Stimulated activated CD4-positive, alpha-beta T cell treated with anti-CD3 and anti-CD28 coated beads, Interleukin-15, amount 100 ng/mL, for 1 hour (primary cell): Measurements from ENCODE around the gene CLK3.
A peak's percentile ranks its signal among the peaks of the same experiment; 100 is the strongest.

Experiments
- DNase-seq, 2 donors: peaks; one replicate each; pipeline ENCODE4 v3.0.0-alpha.2; 2020; ENCODE audit warnings: low read depth in 1 of 2, low spot score in 1 of 2

The CLK3 gene

DNA sequence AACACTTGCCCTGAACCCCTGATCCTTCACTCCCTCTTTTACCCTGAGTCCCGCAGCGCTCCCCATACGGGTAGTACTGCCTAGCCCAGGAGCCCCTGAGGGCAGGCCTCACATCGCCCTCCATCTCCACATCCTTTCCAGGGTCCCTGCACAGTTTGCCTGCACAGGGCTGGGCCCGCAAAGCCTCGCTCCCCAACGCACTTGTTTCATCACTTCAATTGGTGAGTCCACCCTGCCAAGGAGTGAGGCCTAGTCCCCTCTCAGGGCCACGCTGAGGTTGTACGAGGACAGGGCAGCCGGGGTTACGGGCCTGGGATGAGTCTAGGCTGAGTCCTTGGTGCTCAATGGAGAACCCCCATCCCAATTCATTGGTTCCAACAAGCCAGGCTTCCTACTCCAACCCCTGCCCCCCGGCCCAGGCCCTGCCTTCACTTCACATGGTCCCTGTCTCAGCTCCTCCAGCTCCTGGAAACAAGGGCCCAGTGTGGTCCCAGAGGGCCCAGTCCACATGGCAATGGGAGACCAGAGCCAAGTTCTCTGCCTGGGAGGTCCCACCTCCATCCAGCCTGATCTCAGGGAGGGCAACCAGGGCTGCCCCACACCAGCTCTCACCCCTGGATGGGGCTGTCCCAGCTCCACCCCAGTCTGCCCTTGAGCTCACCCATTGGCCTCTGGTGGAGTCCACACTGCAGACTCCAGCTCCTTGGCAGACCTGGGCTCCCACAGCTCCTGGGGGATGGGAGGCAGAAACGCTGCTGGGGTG, 12.4 kb upstream of the CLK3 start:
- no peak for DNase-seq

DNA sequence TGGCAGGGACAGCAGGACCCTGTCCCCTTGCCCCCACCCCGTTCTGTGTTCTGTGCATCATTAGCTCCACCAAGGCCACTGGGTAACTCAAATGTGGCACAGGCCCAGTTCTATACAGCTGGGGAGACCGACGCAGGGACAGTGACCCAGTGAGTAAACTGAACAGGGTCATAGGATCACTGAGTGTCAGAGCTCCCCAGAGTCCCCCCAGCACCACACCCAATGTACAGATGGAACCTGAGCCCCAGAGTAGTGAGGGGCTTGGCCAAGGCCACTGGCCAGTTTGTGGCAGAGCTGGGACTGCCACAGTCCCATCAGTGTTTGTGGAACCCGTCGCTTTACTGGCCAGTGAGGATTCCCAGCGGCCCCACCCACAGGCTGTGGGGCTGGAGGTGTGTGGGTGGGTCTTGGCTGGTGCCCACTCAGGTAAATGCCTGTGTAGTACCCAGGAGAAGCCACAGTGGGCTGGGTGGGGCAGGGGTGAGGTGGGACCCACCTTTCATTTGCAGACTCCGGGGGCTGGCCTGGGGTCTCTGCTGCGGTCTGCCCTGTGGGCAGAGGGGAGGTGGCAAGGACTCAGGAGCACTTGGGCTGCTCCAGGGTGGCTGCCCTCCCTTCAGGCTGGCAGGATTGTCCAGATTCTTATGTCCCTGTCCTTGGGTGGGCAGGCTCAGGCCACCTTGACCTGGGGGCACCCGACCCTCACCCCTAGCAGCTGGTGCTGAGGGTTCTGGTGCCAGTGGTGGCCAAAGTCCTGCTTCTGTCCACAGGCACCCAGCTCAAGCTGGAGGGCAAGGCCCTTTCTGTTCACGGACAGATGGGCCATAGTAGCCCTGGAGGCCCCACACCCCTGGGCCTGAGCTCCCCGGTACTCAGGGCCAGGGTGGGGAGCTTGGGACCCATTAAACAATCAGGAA, 11.6 kb upstream of the CLK3 start:
- DNase-seq, result no peak

- DNase-seq, result no peak
Measured at GRCh38 chr15:74604983-74605794, 10.4 kb upstream of the CLK3 start.

- DNase-seq, result no peak
Measured at GRCh38 chr15:74605795-74606150, 9.9 kb upstream of the CLK3 start.

GRCh38 chr15:74608786-74609185, 6.8 kb upstream of the CLK3 start:
- no peak for DNase-seq

DNA sequence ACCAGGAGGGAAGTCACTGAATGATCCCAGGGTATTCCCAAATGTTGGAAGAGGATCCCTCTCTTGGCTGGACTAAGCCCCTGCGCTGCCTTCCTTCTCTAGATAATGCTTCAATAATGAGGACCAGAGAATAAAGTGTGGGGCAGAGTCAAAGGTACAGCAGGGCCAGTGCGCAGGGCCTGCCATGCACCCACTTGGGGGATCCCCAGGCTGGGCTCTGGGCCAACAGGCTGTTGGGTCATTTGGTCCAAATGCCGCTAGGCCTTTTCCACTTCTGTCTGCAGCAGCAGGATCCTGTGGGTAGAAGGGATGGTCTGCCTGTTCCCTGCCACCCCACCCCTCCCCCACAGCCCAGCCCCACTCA, 5.7 kb upstream of the CLK3 start:
- no peak for DNase-seq

DNA sequence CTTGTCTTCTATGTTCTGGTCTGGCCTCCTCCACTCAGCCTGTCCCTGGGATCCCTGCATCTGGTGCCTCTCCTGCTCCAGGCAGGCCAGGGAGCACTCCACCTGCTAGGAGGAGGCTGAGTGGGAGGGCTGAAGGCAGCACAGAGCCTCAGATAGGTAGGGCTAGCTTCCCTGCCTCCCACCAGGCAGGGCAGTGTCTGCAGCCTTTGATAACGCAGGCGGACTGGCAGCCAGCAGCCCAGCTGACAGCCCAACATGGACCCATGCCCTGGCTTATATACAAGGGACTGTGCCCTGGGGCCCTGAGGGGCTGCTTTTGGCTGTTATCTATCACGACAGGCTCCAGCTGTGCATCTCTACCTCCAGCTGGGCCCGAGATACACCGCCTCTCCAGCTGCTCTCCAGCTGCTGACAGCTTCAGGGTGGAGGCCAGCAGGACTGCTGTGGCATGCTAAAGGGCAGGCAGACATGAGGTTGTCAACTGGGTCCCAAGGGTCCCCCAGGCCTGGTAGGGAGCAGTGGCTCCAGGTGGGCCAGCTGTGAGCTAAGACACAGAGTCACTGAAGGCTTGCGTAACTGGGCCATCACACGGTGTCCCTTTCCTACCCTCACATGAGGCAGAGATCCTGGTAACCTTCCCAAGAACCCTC, 5.2 kb upstream of the CLK3 start:
- no peak for DNase-seq

GRCh38 chr15:74611341-74611740, 4.3 kb upstream of the CLK3 start:
- no peak for DNase-seq

- no peak for DNase-seq
Measured at GRCh38 chr15:74611834-74612233, 3.8 kb upstream of the CLK3 start.

- no peak for DNase-seq
Measured at GRCh38 chr15:74612677-74613076, 3.0 kb upstream of the CLK3 start.

- DNase-seq, result no peak
Measured at GRCh38 chr15:74613089-74613952, 2.3 kb upstream of the CLK3 start.

DNA sequence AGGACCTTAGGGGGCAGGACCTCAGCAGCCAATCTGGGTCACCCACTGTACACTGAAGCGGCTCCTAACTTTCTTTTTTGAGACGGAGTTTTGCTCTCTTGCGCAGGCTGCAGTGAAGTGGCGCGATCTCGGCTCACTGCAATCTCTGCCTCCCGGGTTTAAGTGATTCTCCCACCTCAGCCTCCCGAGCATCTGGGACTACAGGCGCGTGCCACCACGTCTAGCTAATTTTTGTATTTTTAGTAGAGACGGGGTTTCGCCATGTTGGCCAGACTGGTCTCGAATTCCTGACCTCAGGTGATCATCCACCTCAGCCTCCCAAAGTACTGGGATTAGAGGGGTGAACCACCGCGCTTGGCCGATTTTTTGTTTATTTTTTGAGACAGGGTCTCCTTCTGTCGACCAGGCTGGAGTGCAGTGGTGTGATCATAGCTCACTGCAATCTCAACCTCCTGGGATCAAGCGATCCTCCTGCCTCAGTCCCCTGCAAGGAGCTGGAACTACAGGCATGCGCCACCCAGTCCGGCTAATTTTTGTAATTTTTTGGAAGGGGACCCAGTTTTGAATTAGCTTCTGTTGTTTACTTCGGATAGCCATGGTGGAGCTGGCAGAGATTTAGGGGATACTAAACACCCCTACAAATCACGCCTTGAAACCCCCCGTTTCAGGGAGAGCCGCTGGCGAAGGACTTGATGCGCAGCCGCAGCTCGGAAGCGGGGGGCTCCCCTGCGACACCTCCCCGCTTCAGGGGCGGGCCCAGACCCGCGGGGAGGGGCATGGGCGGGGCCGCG, 1.5 kb upstream of the CLK3 start:
- DNase-seq, result no peak

- peak; percentile 86 to 88 for DNase-seq
Measured at GRCh38 chr15:74614744-74615507, 710 bp upstream of the CLK3 start.

DNA sequence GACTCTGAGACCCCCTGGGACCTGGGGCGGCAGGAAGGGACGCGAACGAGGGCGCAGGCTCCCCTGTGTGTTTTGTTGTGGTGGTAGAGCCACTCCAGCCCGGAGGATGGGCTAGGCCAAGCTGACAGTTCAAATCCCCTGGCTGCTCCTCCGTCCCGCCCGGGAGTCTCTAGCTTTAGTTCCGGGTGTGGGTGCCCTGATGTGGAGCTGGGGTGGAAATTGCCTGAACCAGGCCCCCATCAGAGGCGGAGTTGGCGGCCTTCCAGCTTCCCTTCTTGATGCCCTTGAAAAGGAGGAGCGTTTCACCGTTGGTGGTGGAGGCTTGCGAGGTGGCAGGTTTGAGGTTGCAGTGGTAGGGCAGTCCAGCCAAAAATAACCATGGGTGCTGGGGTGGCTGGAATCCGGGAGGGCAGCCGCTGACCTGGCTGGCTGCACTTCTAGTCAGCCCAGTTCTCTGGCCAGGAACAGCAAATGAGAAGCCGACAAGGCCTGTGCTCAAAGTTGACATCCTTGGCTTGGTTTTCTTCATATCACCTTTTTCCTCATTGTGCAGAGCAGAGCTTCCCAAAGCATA, 817 bp downstream of the CLK3 start:
- DNase-seq, result peak; percentile 40 to 47

- no peak for DNase-seq
Measured at GRCh38 chr15:74616996-74617395, 1.4 kb downstream of the CLK3 start.

DNA sequence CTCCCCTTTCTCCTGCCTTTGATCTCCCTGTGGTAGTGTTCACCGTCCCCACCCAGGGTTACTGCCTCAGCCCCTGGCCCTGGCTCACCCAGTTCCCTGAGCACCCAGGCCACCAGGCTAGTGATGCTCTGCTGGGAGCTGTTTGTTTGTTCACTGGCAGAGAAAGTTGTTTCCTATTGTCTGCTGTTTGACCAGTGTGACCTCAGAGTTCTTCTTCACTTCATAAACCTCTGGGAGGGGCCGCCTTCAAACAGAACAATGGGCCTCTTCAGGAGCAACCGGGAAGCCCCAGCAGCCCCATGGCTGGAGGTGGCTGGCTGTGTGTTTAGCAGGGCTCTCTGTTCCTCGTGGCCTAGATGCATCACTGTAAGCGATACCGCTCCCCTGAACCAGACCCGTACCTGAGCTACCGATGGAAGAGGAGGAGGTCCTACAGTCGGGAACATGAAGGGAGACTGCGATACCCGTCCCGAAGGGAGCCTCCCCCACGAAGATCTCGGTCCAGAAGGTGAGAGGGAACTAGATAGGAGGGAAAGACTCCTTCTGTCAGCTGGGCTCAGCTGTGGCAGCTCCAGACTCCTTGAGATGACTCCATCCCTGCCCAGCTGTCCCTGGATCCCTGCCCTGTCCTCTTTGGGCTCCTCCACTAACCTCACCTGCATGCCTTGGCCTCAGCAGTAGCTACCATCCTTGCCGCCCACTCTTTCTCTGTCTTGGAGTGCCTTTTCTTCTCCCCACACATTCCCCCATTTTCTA, 3.4 kb downstream of the CLK3 start:
- DNase-seq, result no peak

DNA sequence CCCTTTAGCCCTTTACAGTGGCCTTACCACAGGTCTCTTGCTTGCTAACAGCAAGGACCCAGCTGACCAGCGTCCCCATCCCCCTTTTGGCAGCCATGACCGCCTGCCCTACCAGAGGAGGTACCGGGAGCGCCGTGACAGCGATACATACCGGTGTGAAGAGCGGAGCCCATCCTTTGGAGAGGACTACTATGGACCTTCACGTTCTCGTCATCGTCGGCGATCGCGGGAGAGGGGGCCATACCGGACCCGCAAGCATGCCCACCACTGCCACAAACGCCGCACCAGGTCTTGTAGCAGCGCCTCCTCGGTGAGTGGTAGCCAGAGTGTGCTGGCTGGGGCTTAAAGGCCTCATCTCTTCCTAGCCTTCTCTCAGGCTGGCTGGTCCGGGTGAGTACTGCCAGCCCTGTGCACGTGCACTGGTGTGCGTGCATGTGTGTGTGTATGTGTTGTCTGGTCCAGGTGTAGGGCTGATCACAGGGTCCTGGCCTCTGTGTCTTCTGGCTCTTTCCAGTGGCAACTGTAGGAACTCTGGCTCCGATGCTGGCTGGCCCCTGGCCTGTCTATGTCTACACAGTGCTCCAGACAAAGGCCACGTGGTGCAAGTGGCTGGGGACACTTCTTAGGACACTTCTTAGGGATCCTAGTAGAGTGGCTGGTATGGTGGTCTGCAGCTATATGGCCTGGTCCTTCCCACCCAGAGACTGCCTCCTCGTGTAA, 4.4 kb downstream of the CLK3 start:
- no peak for DNase-seq
